Kidney capillary endothelial cell (primary cell): Measurements from ENCODE around the gene NECTIN1.

Experiments used
- DNase-seq: peaks from one replicate; pipeline ENCODE4 v3.0.0-alpha.2; 2018; ENCODE audit warnings: low spot score

NECTIN1 gene

DNA sequence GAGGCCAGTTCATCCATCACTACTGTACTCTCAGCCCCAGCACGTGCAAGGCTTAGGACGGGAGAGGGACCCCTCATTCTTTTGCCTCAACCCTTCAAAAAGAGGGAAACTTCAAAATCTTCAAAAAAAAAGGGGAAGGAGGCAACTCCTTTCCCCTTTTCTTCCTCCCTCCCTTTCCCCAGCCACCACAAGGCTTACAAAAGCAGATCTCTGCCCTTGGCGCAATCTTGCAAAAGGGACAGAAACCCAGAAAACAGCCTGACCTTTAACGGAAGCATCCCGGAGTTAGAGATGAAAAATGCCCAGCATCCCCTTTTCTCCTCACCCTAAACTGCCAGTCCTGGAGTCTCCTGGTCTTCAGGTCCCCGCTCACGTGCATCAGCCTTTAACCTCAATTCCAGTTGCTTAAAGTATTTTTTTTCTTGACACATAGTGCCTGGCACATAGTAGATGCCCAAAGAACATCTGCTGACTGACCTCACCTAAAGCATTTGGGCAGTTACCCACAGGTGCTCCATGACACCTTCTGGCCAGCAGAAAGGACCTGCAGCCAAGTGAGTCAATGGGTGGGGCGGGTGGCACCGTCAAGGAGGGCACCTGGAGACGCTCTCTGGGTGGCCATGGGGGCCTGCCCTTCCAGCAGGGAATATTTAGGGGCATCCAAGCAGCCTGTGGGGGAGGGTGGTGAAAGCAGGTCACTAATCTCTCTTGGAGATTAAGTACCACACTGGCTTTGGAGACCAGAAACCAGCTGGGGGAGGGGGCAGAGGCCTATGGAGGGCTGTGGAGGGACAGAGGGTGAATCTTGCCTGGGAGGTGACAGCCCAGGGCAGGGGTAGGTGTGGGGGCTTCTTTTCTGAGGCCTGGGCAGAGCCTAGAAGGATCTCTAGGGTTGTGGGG is 16.3 kb downstream of the NECTIN1 start:
- DNase-seq, result no peak

DNA sequence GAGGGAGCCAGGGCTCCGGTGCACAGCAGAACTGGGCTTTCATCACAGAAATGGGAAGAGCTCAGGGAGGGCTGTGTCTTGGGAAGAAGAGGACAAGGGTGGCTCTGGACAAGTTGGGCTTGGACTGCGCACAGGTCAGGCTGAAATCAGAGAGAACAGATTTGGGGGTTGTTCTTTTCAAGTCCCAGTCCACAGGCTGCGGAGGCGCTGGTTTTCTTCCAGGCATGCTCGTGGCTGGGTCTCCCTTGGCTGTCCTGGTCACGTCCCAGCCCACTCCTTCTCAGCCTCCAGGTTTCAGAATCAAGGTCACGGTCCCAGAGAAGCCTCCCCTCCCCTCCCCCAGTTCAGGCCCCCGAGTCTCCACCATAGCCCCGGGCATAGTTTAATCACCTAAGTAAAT is 17.0 kb downstream of the NECTIN1 start:
- no peak for DNase-seq

DNA sequence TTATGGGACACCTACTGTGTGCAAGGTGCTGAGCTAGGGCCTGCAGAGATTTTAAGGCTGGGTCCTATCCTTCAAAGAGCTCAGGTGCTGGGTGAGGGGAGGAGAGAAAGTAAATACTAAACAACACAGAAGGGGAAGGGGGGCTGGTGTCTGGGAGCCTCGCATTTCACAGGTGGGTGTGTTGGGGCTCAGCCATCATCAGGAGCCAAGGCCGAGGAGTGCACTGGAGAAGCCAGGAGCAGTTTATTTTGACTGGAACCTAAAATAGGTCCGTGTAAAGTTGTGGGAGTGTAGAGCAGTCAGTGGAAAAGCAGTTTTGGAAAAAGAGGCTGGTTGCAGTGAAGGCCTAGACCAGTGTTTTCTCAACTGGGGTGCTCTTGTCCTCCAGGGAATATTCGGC is 17.5 kb downstream of the NECTIN1 start:
- no peak for DNase-seq

DNA sequence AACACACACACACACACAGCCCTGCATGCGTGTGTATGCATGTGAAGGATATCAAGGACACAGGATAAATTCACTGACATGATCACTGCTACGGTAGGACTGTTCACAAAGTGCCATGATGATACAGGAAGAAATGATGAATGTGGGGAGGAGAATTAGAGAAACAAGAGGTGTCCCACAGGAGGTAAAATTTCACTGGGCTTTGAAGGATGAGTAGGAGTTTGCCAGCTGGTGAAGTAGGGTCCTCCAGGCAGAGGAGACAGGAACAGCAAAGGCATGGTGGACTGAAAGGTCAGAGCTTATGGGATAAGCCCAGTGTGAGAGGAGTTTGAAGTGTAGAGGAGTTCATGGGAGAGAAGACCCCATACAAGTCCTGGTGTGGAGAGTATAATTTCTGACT is 18.6 kb downstream of the NECTIN1 start:
- DNase-seq, result no peak

DNA sequence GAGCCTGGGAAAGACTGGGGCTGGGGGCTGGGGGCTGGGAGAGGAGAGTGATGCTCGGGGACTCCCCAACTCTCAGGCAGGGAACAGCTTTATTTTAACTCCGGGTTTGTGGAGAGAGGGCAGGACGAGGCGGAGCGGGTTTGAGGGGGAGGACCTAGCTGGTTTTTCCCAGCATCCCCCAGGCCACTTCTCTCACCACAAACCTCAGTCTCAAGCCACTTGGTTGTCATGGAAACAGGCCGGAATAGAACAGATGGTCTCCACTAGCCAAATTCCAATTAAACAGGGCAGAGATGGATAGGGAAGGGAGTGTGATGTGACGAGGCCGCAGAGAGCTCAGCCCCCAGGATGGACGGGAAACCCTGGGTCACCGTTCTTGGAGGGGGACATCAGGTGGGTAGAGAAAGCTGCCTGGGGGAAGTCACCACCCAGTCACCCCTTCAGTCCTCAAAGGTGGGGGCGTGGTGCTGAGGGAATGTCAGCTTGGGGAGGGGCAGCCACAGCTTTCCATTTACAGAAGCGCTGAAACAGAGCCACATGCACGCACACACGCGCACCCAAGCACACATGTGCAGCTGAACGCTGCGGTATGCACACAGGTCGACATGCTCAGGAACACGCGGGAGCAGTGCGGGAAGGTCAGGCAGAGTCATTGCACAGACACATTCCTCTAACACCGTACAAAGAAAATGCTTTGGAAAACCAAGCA is 19.2 kb downstream of the NECTIN1 start:
- no peak for DNase-seq

DNA sequence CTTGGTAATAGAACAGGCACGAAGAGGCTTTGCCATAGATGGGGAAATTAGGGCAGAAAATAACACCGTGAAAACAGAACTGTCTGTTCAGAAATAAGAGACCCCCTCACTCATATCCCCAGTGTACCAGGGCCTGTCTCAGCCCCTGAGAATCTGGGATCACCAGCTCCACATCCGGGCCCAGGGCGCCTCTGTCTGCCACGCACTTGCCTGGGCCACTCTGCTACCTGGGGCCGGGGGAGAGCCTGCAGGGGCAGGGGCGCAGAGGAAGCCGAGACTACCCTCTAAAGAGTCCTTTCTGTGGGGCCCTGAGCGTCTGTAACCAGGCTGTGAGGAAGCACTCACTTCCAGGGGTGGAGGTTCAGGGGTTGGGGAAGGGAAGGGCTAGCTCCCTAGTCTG is 19.8 kb downstream of the NECTIN1 start:
- DNase-seq, result no peak

DNA sequence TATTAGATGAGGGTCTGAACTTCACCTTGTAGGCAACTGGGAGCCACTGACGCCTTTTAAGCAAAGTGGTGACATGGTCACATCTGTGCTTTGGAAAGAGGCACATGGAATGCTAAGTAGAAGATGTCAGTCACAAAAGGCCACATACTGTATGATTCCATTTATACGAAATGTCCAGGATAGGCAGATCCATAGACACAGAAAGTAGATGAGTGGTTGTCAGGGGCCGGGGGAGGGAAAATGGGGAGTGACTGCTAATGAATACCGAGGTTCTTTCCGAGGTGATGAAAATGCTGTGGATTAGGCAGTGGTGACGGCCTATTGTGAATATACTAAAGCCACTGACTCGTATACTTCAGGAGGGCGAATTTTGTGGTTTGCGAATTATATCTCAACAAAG is 20.6 kb downstream of the NECTIN1 start:
- DNase-seq, result no peak

DNA sequence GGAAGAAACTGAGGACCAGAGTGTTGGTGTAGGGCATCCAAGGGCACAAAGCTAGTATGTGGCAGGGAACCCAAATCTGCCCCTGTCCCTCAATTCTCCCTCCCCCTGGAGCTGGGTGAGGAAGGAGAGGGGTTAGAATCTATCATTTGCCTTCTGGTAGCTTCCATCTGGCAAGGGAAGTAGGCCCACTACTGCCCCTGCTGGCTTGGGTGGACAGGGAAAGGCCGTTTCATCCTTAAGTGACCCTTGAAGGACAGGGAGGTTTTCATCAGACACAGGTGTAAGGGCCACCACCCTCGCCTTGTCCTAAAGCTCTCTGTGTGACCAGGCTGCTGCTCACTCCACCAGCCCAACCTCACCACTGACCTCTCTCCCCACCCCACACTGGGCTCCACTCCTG is 22.1 kb downstream of the NECTIN1 start:
- DNase-seq, result no peak

DNA sequence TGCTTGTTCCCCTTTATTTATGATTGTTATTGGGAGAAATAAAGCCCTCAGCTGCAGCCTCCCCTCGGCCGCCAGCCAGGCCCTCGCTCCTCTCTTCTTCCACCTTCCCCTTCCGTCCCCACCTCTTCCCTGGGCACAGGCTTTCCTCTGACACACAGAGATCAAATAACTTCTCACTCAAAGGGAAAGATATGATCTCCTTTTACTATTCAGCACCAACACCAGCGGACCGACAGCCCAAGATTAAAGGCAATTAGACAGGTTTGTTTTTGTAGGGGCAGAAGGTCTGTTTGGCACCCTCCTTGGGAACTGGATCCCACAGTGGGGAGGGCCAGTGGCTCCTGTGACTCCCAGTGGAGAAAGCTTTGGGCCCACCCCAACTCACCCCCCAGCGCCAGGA is 23.0 kb downstream of the NECTIN1 start:
- no peak for DNase-seq

DNA sequence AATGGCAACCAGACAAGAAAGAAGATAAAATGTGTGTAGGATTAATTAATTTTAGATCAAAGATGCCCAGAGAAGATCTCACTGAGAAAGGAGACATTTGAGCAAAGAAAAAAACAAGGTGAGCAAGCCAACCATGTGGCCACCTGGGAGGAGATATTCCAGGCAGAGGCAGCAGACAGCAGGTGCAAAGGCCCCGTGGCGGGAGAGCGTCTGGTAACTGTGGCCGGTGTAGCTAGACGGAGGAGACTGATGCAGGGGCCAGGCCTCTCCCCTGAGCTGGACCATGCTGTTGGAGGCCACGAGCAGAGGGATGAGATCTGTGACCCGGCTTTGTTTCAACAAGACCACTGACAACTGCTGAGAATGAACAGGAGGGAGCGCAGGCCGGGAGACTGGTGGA is 23.6 kb downstream of the NECTIN1 start:
- no peak for DNase-seq

DNA sequence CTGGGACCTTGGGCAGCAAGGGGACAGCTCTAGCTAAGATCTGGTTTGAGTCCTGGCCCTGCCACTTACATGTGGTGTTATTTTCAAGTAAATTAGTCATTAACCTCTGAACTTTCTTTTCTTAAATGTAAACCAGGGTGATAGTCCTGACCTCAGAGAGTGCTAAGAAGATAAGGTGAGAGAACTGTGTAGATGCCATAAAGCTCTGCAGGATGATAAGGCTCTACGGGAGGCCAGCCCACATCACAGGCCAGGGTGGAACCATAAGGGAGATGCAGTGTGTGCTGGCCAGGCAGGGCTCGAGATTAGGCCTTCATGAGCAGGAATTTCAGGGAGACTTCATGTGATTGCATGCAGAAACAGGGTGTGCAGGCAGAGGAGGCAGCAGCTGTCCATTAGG is 24.2 kb downstream of the NECTIN1 start:
- DNase-seq, result no peak

DNA sequence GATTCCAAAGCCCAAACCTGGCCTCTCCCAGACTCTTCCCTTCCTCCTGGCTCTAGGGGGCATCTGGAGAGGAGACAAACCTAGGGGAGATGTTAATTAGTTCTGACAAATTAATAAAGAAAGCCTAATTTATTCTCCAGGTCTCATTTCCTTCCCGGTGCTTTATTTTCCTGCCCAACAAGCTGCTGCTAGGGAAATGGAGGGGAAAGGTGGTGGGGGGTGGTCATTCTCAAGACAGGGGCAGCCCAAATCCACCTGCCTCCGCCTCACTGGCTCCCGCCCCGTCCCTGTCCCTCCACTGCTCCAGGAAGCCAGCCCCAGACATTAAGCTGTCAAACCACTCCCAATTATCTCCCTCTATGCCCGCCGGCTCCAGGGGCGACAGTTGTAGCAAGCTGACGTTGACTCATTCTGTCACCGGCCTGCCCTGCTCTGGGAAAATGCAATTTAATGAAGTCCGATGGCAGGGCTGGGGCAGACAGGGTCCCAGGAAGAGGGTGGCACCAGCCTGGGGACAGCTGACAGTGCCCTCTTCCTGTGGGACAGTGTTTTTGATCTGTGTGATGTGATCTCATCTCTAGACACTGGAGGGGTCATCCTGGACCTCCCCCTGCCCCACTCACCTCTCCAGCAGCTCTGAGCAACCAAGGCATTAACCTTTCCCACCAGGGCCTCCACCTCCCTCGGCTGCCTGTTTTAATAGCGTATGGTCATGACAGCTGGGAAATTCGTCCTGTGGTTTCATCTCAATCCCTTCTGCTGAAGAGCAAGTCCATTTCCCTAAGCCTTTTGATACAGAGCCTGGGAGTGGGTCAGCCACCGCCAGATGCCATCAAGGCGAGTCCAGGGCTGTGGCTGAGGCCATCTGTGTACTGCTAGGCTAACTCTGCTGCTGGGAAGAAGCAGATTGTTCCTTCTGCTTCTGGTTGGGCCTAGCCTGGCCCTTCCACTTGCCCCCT is 27.1 kb downstream of the NECTIN1 start:
- DNase-seq, result no peak

DNA sequence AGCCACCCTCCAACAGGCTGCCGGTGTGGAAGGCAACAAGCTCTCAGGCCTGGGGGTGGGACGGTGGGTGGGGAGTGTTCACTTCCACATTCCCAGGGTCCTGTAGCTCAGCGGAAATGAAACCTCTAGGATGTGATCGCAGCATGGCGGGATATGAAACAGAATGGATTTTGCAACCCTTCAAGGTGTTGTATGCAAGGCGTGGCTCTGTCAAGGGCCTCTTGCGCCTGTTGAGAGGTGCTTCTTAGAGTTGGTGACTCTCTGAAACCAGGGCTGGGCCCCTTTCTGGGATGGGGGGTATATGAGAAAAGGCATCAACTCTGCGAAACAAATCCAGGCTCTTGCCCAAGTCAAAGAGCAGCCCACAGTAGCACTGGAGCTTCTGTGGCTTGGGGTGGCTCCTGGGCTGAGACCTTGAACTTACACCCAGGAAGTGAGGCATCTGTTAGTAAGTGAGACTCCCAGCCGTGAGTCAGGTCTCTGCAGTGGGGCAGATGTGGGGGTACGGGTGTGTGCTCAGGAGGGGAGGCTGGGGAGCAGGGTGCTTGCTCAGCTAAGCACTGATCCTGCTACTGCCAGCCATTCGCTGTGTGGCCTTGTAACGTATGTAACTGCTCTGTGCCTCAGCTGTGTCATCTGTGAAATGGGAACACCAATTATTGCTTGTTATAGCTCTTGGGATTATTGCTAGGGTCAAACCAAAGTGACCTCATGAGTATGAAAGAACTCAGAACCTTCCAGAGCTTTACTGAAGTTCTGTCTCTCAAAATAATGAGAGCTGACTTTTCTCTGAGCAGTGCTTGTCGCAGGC is 28.3 kb downstream of the NECTIN1 start:
- DNase-seq, result no peak

DNA sequence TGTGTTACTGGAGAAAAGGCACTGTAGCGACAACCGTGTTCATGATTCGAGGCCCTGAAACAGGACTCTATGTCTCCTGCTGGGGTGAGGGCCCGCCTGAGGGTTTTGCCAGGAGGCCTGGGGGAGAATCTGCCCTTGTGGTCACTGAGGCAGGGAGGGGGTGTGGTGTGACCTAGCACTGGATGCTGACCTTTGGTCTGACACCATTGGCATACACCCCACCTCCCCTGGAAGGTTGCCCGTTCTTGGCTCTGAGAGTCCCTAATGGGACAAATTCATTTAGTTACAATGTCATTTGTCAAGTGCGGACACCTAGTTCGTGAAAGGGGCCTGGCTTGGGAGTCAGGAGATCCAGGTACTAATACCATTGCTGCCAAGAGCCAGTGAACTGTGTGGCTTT is 29.0 kb downstream of the NECTIN1 start:
- DNase-seq, result no peak

DNA sequence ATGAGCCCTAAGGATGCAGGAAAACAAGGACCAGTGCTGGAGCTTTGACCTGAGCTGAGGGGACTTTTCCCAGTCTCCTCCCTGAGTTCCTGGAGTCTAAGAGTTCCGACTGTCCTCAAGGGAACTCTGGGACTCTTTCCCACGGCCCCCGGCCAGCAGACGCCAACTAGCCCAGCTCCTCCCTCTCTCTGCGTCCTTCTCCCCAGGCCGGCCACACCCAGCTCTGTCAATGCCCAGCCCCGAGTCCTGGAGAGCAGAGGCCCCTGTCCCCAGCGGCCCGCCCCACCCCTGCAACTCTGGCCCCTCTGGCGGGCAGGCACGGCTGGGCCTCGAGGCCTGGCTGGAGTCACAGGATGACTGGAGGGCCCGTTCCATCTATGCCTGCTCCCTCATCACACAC is 29.8 kb downstream of the NECTIN1 start:
- no peak for DNase-seq

DNA sequence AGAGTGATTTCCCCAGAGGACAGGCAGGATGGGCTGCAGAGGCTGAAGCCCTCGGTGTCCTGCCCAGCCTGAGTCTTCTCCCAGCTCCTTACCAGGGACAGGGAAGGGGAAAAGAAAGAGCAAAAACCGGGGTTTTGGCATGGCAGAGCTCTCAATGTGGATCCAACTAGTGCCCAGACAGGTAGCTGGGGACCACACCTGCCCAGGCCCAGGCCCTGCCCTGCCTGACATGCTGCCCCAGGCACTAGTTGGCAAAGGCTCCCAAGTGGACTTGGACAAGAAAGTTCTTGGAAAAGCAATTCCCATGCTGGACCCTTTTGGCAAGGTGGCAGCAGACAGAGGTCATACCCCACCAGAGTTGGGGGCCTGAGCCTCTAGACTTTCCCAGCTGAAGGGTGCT is 31.1 kb downstream of the NECTIN1 start:
- DNase-seq, result no peak

DNA sequence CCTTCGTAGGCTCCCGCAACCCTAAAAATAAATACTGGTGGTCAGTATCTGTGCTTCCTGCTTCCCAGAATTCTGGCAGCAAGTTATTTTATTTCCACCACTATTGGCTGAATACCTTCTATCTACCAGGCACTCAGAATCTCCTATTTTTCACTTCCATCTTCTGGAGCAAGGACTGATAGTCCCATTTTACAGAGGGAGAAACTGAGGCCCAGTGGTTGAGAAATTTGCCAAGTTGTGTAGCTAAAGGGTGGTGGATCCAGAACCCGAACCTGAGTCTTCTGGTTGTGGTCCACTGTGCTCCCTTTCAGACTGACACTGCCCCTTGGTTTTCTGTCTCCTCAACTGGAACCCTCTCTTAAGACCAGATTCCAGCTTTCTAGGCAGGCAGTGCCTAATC is 31.6 kb downstream of the NECTIN1 start:
- no peak for DNase-seq

DNA sequence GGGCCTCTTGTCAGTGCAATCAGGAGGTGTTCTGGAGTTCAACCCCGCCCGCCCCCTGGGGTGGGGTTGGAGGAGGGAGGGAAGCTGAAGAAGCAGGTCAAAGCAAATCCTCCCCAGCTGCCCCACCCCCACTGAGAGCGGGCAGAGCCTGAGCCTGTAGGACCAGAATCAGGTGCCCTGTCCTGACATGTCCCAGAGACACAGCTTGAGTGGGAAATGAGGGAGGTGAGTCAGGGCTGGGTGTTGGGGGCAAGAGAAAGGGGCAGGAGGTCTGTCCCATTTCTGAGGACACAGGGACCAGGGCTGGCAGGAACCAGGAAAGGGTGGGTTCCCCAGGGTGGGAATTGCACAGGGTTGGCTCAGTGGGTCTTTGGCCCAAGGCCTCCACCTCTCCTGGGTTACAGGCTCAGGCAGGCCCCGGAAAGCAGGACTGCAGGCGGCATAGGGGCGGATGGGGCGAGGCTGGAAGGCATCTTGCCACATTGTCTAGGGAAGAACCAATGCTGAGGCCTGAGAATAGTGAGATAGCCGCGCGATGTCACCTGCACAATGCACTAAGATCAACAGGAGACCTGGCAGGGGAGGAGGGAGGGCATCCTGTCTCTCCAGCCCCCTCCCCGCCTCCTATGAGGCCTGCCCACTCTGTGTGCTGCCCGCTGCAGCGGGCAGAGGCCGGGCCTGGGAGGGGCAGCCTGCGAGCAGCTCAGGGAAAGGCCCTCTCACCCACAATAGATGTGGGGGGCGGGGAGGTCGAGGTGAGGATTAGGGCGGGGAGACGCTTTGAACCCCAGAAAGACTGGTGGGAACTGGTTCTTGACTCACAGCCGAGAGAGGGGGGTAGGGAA is 32.4 kb downstream of the NECTIN1 start:
- DNase-seq, result no peak

DNA sequence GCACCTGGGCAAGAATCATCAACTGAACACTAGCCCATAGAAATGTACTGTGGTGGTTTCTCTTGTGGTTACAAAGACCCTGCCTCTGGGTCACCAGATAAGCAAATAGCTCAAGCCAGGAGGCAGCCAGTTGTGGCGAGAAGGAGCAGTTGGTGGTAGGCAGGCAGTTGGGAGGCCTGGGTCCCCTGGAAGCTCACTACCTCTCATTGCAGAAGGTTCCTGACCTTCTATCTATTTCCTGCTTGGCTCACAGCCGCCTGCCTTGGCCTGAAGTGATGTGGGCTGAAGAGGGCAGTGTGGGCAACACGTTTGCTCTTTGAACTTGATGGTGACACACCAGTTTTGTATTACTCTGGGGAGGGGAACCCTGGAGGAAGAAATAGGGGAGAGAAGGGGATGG is 34.7 kb downstream of the NECTIN1 start:
- DNase-seq, result no peak

DNA sequence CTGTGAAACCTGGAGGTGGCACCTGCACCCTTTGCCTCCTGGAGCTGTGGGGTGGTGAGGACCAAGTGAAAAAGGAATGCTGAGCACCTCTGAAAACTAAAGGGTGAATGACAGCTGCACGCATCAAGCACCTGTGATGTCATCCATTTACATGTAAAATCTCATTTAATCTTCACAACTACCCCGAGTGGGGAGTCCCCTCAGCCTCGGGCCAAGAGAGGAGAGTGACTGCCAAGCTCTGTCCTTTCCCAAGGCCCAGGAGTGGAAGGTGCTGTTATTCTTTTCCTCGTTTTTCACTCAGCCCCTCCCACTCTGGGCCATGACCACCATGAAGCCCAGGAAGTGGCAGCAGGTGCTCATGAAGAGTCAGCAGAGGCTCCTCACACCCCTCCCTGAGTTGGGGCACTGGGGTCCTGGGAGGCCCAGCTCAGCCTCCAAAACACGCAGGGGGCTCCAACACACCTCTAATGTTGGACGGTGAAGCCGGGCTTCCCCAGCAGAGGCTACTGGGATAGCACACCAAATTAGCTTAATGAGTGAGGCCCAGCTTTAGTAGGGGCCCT is 35.7 kb downstream of the NECTIN1 start:
- DNase-seq, result no peak

DNA sequence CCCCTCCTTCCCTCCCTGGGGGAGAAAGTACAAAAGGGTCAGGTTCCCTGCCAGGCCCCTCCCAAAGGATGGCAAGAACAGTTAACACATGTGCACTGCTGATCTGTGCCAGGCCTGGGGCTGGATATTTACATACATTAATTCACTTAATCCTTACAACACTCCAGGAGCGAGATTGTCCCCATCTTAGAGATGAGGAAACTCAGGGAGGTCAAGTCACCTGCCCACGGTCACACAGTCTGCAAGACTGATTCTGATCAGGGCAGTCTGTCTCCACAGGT is 36.5 kb downstream of the NECTIN1 start:
- no peak for DNase-seq
